Fibroblast of the aortic adventitia (primary cell): ENCODE measurements around the gene POLD1. TPM values are rescaled to one million over a fixed set of nuclear protein-coding genes. Genes with fewer than 3 reads are reported as not detected.
A peak's percentile ranks its signal among the peaks of the same experiment; 100 is the strongest.

Experiments used
- DNase-seq: peaks from one replicate; pipeline ENCODE4 v3.0.0-alpha.2; 2010; ENCODE audit warnings: low read depth
- H3K4me3 ChIP-seq: 2 replicates; pipeline ENCODE4 v1.5.1; 2011; ENCODE audit warnings: low read depth, mild to moderate bottlenecking, control low read depth, low read length, moderate library complexity
- total RNA-seq: library from RNA; depleted of rRNA; stranded (reverse); fragments of >200 nt; gene quantifications from 2 replicates; pipeline ENCODE4 v1.2.3, GENCODE V29; 2012; ENCODE audit warnings: low replicate concordance
- TF ChIP-seq, protein P1 (sequence below): IDR thresholded peaks from 2 replicates; pipeline ENCODE4 v1.5.1; 2011; ENCODE audit warnings: mild to moderate bottlenecking, low read length, control low read depth, inconsistent platforms; ENCODE audit not compliant: insufficient read depth

The POLD1 gene
- total RNA-seq, 1 donor = 29.3 TPM

DNA sequence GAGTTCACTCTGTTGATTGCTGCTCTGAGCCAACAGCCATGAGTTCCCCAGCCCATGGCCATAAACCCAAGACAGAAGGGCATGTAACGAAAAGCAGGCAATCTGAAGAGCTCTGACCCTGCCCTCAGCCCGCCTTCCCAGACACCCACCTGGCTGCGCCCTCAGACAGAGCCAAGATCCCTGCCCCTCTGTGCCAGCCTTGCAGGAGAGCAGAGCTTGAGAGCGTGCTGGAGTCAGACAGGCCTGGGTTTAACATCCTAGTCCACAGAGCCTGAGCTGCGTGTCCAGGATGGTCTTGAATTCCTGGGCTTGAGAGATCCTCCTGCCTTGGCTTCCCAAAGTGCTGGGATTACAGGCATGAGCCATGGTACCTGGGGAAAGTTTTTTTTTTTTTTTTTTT, 73.2 kb downstream of the POLD1 start:
- no peak for DNase-seq
- TF ChIP-seq, protein P1, sequence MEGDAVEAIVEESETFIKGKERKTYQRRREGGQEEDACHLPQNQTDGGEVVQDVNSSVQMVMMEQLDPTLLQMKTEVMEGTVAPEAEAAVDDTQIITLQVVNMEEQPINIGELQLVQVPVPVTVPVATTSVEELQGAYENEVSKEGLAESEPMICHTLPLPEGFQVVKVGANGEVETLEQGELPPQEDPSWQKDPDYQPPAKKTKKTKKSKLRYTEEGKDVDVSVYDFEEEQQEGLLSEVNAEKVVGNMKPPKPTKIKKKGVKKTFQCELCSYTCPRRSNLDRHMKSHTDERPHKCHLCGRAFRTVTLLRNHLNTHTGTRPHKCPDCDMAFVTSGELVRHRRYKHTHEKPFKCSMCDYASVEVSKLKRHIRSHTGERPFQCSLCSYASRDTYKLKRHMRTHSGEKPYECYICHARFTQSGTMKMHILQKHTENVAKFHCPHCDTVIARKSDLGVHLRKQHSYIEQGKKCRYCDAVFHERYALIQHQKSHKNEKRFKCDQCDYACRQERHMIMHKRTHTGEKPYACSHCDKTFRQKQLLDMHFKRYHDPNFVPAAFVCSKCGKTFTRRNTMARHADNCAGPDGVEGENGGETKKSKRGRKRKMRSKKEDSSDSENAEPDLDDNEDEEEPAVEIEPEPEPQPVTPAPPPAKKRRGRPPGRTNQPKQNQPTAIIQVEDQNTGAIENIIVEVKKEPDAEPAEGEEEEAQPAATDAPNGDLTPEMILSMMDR = no peak
- no peak overlapping the region for H3K4me3 ChIP-seq

DNA sequence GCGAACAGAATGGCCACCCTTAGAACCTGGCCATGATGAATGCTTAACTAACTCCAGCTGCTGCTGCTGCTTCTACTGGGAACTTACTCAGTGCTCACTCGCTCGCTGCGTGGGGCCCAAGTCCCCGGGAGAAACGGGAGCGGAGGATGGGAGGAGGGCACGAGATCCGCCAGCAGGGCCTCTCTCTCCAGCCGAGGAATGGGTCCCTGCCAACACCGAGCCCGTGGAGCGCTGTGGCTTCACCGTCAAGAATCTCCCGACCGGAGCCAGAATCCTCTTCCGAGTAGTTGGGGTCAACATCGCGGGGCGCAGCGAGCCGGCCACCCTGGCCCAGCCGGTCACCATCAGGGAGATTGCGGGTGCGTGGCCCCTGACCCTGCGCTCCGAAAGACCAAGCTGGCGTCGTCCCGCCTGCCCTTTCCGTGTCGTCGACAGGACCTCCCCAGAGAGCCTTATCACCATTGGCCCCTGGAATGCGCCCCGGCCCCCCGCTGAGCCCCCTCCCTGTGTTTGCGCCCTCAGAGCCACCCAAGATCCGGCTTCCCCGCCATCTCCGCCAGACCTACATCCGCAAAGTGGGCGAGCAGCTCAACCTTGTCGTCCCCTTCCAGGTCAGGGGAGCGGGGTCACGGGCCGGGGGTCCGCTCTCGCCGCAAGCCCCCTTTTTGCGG, 74.4 kb downstream of the POLD1 start:
- H3K4me3 ChIP-seq = no peak overlapping the region
- DNase-seq = peak; percentile 6
- TF ChIP-seq, protein P1 = no peak

DNA sequence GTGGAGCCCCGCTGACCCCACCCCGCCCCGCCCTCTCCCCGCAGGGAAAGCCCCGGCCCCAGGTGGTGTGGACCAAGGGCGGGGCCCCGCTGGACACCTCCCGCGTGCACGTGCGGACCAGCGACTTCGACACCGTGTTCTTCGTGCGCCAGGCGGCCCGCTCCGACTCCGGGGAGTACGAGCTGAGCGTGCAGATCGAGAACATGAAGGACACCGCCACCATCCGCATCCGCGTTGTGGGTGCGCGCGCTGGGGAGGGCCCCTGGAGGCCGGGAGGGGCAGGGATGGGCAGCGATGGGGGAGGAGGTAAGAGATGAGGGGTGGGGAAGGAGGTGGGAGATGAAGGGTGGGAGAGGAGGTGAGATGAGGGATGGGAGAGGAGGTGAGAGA, 74.9 kb downstream of the POLD1 start:
- H3K4me3 ChIP-seq = no peak overlapping the region
- no peak for DNase-seq
- TF ChIP-seq, protein P1 = no peak

DNA sequence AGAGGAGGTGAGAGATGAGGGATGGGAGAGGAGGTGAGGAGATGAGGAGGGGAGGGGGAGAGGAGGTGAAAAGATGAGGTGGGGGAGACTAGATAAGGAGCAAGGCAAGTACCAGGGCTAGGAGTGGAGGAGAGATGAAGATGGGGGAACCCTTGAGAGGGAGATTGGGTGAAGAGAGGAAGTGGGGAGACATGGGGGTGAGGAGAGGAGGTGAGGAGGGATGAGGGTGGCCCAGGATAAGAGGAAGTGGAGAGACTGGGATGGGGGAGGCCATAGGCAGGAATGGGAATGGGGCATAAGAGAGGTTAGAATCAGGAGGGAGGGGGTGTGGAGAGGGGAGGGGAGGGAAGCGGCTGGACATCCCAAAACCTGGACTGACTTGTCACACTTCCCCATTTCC, 75.5 kb downstream of the POLD1 start:
- H3K4me3 ChIP-seq = no peak overlapping the region
- DNase-seq = no peak
- TF ChIP-seq, protein P1 = no peak

DNA sequence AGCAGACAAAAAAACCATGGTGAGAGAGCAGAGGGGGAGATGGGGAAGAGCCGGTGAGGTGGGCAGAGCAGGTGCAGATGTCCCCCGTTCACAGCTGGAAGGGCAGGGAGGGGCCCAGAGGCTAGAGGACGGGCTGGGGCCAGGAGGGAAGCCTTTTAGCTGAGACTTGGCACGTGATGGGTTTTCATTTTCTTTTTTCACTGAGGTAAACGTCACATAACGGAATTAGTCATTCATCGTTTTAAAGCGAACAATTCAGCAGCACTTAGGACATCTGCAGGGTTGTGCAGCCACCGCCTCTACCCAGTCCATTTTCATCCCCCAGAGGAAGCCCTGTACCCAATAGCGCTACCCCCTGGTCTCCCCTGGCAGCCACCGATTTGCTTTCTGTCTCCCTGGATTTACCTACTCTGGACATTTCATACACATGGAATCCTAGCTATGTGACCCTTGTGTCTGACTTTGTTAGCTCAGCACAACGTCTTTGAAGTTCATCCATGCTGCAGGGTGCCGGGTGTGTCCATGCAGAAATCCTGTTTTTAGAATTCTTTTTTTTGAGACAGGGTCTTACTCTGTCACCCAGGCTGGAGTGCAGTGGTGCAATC, 76.1 kb downstream of the POLD1 start:
- H3K4me3 ChIP-seq = no peak overlapping the region
- DNase-seq = peak; percentile 43
- TF ChIP-seq, protein P1 = no peak

DNA sequence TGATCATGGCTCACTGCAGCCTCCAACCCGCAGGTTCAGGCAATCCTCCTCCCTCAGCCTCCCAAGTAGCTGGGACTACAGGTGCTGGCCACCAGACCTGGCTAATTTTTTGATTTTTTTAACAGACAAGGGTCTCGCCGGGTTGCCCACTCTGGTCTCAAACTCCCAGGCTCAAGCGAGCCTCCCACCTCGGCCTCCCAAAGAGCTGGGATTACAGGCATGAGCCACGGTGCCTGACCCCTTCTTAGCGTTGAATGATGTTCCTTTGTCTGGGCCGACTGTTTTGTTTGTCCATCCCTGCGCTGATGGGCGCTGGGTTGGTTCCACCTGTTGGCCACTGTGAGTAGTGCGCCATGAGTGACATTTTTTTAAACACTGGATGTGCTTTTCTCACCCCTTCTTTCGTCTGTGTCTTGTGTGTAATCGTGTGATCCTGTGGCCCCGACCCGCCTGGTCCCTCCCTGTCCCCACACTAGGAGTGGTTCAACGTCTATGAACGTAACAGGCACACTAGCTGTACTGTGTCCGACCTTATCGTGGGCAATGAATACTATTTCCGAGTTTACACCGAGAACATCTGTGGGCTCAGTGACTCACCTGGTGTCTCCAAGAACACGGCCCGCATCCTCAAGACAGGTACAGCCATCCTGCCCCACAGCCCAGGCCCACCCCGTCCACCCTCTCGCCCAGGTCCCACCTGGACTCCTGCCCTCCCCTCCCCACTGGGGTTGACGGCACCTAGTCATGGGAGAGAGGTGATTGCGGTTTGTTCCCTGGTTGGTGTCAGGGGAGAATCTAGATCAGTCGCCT, 77.1 kb downstream of the POLD1 start:
- peak; percentile 70 for DNase-seq
- TF ChIP-seq, protein P1 = peak; percentile 94
- H3K4me3 ChIP-seq = no peak overlapping the region
